HG03025 (cell line): ENCODE measurements around the gene SENP6.
"Not testable (repeated sequence)": the region's sequence is repeated elsewhere in the genome, so short reads cannot be mapped to it uniquely, and the experiment has no call there.

Experiments
- ATAC-seq: cut with Tn5 transposase; IDR thresholded peaks from one replicate; pipeline ENCODE4 v1.9.1; 2021; ENCODE audit warnings: mild to moderate bottlenecking, moderate library complexity; ENCODE audit not compliant: unreplicated experiment, low FRiP score

Gene SENP6

DNA sequence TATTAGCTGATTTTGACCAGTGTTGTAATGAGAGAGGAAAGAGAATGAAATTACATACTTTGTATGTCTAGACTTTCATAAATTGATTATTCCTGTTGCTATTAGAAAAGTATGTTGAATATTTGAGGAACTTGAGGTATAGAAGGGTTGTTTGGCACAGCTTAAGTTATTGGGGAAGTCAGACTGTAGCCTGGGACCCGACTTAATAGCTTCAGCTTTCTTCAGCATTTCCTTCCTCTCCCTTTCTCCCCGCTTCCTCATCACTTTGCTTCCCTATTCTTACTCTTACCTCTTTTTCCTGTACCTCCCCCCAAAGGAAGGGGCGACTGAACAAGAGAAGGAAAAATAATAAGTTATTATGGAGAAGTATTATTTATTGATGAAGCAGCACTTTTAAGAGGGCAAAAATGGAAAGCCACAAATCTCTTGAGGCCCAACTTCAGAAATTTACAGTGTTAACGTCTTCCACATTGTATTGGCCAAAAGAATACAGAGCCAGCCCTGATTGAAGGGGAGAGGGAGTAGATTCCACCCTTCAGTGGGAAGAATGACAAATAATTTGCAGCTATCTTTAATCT lies 7.4 kb downstream of the SENP6 start:
- no peak for ATAC-seq

DNA sequence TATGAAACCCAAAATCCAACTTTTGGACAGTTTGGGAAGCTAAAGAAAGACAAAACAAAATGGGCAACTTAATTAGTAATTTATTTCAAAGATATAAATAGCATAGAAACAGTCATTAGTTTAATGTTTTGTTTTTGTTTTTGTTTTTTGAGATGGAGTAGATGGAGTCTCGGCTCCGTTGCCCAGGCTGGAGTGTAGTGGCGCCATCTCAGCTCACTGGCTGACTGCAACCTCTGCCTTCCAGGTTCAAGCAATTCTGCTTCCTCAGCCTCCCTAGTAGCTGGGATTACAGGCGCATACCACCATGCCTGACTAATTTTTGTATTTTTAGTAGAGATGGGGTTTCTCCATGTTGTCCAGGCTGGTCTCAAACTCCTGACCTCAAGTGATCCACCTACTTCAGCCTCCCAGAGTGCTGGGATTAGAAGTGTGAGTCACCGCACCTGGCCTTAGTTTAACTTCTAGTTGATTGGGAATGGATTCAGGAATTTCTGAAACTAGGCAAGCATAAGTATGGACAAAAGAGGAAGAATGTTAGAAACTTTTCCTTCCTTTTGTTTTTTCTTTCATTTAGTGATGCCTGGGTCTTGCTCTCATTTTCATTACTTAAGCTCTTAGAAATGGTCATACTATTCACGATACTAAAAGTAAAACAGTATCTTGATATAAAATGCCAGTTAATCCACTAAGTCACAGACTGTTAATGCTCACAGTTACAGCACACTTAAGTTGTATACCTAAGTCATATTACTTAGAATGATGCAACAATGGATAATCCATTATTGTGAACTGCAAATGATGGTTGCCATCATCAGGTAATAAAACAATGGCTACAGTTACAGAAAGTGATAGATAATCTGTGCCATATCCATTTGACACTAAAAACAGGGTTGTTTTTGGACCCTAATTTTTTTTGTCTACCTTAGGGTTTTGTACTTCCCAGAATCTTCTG lies 8.2 kb downstream of the SENP6 start:
- no peak for ATAC-seq

DNA sequence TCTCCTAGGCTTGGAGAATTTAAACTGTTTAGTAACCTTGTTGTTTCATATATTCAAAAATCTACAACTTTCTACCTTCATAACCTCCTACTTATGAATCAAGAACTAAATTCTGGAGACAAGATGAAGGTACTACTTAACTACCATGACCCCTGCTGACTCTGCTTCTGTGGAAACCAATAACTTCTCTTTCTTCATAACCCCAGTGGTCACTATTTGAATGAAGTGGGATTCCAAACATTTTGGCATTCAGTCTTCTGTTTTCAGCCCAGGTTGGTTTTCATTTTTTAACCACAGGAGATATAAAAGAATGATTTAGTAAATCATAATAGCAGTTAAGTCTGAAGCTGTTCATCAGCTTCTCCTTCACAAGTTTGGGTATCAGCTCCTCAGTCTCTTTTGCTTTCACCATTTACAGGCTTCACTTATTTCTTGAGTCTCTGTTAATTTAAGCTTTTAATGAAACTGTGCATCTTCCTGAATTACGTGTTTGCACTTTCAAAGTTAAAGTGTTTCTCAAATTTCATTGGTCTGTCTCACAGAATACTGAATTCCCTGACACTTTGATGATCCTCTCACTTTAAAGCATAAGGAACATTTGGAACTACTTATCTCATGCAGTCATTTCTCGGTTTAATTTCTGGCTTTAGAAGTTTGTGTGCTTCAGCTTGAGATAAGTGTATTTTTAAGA lies 9.5 kb downstream of the SENP6 start:
- ATAC-seq: no peak

DNA sequence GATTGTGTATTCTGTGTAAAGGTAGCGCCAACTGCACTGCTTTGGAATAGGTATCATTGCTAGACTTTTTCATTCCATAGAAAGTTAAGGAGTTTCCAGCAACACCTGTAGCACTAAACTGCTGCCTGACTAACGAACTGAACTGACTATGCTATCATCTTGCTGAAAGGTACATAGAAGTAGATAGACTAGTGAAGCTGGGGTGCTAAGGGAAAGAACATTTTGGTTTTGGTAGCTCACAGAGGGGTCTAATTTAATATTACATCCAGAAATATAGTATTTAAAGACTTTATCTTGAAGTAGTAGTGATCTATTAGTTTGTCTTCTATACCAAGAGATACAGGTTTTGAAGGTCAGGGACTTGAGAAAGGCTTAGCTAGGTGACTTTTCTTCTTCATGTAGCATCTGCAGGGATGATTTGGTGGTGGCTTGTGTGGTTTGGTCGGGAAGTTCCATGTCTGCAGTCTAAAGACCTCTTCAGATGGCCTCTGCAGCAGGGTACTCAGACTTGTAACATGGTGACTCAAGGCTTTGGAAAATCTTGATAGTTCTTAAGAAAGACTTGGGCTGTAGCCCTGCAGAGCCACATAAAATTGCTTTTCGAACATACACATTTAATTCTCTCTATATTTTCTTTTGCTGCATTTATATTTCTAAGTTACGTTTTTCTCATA lies 10.2 kb downstream of the SENP6 start:
- ATAC-seq: no peak

DNA sequence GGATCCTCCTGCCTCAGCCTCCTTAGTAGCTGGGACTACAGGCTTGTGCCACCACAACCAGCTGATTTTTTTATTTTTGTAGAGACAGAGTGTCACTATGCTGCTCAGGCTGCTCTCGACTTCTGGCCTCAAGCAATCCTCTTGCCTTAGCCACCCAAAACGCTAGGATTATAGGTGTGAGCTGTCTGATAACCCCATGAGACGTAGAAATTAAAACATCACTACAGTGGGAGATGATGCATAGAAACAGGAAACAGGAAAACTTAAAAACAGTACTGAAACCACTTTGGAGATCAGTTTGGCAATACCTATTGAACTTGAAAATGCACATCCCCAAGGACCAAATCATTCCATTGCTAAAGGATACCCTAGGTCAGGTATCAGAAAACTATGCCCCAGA lies 10.8 kb downstream of the SENP6 start:
- no peak for ATAC-seq

DNA sequence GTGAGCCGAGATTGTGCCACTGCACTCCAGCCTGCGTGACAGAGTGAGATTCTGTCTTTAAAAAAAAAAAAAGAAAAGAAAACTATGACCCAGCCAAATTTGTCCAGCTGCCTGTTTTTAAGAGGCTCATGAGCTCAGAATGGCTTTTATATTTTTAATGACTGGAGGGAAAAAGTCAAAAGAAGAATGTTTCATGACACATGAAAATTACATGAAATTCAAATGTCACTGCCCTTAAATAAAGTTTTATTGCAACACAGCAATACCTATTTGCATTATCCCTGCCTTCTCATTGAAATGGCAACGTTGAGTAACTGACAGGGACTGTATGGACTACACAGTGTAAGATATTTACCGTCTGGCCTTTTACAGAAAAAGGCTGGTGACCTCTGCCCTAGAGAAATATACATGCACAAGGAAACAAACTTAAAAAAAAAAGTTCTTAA lies 11.4 kb downstream of the SENP6 start:
- no peak for ATAC-seq

DNA sequence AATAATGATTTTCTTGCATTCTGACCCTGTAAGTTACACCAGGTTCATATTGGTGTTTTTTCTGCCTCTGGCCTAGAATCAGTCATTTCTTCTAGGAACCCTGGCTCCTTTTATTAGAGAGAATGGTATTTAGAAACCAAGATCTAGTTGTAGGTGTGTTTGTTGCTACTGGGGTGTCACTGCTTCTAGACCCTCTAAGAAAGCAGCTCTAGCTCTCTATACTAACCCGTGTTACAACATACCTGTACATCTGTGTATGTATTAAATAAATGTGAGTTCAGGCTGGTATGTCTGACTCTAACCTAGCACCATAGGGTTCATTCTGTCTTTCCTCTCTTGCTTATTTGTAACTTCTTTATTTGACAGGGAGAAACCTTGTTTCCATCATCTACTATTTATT lies 16.8 kb downstream of the SENP6 start:
- no peak for ATAC-seq

DNA sequence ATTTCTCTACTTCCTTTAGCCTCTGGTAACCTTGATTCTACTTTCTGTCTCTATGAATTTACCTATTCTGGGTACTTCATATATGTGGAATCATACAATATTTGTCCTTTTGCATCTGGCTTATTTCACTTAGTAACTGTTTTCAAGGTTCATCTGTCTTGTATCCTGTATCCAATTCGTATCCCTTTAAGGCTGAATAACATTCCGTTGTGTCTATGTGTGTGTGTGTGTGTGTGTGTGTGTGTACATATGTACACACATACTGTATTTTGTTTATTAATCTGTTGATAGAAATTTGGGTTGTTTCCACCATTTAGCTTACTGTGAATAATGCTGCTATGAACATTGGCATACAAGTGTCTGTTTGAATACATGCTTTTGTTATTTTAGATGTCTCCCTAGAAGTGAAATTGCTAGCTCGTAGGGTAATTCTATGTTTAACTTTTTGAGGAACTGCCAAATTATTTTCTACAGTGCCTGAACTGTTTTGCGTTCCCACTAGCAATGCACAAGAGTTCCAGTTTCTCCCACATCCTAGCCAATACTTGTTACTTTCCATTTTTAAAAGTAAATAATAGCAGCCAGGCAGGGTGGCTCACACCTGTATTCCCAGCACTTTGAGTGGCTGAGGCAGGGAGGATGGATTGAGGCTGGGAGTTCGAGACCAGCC lies 17.7 kb downstream of the SENP6 start:
- ATAC-seq: no peak

DNA sequence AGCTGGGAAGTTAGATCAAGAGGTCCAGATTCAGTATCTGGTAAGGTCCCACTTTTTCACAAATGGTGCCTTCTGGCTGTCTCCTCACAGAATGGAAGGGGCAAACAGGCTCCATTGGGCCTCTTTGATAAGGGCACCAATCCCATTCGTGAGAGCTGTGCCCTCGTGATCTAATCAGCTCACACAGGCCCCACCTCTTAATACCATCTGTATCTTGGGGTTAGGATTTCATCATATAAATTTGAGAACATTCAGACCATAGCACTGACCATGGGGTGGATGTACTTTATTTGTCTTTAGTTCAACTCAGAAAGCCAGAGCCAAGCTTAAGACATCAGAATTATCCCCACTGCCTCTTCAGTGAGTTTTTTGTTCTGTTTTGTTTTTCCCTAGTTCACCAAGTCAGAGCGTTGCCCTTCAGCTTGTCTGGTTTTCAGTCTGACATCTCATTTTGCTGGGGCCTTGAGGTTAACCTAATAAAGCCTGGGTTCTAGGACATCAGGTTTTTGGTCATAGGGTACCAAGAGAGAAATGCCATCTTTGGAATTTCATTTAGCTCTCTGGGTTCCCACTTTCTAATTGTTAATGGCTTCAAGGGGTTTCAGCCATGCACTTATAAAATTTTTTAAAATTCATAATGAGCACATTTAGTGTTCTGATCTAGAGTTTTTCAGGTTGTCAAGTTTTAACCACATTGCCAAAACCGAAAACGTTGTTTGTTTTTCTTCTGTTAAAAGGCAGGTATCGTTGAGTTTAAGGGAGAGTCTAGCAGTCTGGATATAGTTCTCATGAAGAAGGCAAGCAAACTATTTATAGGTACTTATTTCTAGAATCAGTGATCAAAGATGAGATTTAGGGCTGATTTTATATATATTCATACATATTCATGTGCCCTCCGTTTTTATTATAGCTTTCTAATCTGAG lies 19.0 kb downstream of the SENP6 start:
- no peak for ATAC-seq

DNA sequence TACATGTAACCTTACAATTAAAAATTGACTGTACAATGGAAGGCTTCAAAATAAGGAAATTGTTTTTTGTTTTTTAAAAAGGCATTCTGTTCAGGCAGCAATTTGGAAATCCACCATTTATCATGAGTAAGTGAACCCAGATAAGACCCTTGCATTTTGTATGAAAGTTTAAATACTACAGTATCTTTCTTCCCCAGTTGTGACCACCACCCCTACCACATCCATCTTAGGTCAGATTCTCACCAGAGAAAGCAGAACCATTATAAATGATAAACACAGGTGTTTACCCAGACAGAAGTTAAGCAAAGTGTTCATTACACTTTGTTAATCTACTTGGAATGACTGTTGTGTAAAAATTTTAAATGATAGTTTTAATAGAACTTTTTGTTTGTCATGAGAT lies 20.2 kb downstream of the SENP6 start:
- ATAC-seq: no peak

DNA sequence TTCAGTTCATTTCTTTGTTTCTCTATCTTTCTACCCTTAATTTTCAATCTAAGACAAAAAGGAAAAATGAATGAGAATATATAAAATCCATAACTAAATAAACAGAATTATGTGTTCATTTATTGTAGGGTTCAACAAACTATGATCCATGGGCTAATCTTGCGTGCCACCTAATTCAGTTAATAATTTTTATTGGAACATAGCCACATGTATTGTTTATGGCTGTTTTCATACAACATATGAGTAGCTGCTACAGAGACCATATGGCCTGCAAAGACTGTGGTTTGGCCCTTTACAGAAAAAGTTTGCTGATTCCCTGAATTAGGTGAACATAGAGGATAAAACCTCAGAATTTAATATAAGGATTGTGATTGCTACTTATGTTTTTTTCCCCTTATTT lies 21.8 kb downstream of the SENP6 start:
- no peak for ATAC-seq

DNA sequence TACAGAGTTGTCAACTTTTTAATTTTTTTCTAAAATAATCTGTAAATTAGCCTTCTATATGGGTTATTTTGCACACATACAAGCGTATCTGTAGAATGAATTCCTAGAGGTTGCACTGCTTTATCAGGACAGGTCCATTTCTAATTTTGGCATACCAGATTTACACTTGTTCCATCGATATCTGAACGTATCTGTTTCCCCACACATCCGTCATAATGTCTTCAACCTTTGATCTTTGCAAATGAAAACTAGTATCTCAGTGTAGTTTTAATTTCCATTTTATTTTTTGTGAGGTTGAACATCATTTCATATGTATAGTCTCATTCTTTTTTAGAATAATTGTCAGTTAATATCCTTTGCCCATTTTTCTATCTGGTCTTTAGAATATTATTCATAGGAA lies 22.7 kb downstream of the SENP6 start:
- no peak for ATAC-seq

DNA sequence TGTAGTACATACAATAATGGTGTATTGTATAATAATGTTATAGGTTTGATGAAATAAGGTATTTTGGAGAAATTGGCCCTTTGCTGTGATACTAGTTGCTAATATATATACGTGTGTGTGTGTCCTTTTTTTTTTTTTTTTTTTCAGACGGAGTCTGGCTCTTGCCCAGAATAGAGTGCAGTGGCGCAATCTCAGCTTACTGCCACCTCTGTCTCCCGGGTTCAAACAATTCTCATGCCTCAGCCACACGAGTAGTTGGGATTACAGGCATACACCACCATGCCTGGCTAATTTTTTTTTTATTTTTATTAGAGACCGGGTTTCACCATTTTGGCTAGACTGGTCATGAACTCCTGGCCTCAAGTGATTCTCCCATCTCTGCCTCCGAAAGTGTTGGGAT lies 23.3 kb downstream of the SENP6 start:
- no peak for ATAC-seq

DNA sequence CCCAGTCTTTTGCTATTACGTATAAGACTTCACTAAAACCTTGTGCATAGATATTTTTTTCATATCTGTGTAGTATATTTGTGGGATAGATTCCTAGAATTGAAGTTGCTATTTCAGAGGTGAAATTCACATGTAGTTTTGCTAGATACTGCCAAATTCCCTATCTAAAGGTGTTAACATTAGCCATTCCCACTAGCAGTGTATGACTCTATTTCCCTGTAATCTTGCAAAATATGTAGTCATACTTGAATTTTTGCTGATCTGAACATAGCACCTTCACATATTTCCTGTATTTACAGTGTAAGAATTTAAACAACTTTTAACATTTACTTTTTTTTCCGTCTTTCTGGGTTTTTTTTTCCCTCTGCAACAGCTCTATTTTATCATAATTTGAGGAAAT lies 24.9 kb downstream of the SENP6 start:
- no peak for ATAC-seq

DNA sequence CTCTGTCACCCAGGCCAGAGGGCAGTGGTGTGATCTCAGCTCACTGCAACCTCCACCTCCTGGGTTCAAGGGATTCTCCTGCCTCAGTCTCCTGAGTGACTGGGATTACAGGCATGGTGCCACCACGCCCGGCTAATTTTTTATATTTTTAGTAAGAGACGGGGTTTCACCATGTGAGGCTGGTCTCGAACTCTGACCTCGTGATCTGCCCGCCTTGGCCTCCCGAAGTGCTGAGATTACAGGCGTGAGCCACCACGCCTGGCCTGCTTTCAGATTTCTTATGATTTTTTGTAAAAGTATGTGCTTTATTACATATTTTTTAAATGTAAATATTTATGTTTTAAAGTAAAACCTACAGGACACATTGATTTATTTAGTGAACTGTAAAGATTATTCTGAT lies 26.0 kb downstream of the SENP6 start:
- ATAC-seq: not testable (repeated sequence)

DNA sequence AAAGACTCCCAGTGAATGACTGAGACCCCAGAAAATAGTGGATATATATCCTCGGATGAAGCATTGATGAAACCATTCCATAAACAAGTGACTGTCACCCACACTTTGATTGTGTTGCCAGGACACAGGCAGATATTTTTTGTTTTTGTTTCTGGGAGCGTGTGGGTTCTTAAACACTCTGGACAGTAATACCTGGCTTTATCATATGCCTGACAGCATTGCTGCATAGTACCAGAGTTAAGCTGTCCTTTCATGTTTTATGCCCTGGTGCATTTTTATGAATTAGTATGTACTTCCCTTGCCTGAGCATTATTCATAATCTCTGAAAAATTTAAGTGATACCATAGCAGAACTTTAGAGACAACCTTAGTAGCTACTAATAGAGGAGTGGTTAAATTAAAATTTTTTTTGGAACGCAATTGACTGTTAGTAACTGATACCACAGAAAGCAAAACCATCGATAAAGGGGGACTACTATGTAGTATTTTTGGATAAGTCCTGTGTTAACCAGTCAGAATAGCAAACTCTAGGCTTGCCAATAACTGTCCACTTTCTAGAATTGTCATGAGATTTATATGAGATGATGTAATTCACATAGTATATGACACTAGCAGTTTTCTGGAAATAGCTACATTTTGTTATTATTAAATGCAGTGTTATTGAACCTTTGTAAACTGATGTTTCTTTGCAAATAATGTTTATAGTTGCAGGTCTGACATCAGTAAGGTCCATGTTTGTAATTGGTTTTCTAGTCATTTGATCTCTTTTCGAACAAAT lies 30.4 kb downstream of the SENP6 start:
- ATAC-seq: no peak

DNA sequence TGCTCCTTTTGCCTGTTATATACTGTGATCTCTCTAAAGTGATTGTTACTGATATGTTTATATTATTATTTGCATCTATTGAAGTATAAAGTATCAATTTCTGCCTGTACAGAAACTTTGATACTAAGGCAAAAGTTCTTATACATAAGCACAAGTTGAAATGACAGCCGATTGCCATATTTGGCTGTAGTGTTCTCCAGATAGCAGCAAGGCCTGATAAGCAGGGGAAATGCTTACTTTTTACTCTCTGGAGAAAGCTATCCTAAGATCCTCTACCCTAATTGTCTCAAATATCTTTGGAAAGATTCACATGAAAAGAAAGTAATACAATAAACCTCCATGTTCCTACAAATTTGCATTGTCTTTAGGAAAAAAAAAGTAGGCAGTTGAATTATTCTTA lies 31.4 kb downstream of the SENP6 start:
- no peak for ATAC-seq

DNA sequence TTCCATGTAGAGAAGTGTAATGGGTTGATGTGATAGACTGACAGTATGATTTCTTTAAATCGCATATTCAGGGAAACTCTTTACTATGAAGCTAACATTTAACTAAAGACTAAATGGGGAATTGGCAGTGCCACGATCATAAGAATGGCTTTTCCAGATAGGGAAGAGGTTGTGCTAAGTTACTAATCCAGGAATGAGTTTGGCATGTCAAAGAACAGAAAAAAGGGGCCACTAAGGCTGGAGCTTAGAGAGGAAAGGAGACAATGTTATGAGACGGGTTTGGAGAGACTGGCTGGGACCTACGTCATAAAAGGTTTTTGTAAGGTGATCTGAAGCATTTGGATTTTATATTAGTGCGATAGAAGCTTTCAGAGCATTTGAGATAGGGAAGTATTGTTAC lies 40.6 kb downstream of the SENP6 start:
- ATAC-seq: no peak

DNA sequence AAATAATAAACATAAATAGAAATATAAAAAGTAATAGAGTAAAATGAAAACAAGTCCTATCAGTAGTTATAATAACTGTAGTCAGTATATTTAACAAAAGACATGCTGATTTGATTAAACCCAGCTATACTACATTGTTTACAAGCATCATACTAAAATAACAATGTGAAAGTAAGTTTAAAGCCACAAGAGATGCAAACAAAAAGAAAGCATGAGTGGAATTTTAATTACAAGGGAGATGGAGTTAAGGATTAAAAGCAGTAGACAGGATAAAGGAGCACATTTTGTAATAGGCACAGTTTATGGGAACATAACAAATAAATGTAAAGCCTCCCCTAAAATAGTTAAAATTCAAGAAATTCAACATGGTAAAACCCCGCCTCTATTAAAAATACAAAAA lies 41.5 kb downstream of the SENP6 start:
- no peak for ATAC-seq
